NCI-H2196 treated with DMSO at 0.1 percent for 48 hours (cell line): Measurements from ENCODE around the gene ECE2.

Experiments
- DNase-seq: peaks from one replicate; lab custom pipeline; 2025; ENCODE audit not compliant: unreplicated experiment; lab: John Stamatoyannopoulos, UW

Gene ECE2

DNA sequence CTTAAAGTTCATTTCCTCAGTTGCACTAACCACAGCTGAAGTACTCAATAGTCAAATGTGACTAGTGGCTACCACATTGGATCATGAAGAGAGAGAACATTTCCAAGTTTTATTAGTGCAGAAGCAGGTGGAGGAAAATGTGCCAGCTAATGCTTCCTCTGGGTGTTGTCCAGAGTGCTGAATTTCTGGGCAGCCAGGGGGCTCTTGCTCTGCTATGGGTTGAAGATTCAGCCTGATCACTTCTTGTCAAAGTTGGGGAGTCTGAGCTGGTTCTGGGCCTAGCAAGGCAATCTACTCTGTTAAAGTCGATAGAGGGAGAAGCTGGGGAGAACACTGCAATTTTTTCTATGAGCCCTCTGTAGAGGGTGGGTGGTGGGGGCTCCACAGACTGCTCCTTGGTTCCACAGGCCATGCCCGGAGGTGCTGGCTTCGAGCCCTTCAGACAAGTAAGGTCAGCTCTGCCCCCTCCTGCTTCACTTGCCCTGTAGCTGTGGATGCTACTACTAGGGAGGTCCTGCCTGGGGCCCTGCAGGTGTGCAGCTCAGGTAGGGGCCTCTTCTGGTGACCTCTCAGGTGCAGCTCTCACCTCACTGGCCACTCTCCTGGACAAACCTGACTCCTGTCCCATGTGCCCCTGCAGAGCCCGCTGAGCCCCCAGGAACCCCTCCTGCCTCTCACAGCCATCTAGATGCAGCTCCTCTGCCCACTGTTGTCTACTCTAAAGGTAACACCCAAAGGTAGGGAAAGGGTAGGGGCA lies 35.3 kb upstream of the ECE2 start:
- no peak for DNase-seq

- DNase-seq: no peak
These were observed 34.7 kb upstream of the ECE2 start for GRCh38 chr3:184241141-184241446.

DNA sequence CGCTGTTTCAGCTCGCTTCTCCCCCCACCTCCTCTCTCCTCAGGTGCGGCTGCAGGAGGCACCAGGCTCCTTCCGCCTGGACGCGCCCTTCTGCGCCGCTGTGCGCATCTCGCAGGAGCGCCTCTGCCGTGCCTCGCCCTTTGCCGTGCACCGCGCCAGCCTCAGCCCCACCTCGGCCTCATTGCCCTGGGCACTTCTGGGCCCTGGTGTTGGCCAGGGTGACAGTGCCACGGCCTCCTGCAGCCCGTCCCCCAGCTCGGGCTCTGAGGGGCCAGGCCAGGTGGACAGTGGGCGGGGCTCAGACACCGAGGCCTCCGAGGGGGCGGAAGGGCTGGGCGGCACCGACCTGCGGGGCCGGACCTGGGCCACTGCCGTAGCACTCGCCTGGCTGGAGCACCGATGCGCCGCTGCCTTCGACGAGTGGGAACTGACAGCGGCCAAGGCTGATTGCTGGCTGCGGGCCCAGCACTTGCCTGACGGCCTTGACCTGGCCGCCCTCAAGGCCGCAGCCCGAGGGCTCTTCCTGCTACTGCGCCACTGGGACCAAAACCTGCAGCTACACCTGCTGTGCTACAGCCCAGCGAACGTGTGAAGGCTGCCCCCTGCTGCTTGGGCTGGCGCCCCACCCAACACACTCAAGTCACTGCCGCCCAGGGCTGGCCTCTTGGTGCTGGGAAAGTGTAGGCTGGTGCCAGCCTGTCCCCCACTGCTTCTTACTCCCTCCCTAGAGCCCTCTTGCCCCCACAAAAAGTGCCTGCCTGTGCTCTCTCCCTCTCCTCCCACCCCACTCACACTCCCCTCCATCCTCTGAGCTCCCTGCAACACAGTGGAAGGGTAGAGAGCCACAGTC lies 34.1 kb upstream of the ECE2 start:
- peak; percentile 98 for DNase-seq

DNA sequence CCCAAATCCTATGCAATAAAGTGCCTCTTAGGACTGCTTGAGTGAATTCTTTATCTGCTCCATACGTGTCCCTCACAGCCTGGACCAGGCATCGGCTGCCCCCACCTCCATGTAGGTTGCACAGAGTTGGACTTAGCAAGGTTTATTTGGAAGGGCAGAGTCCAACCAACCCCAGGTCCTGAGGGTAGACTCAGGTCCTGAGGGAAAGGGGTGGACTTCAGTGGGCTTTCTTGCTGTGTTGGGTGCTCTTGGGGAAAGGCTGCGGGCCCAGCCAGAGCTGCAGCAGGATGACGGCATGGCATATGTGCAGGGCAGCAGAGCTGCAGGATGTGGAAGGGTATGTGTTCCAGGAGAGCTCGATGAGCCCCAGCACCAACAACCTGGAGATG lies 33.5 kb upstream of the ECE2 start:
- DNase-seq: no peak

DNA sequence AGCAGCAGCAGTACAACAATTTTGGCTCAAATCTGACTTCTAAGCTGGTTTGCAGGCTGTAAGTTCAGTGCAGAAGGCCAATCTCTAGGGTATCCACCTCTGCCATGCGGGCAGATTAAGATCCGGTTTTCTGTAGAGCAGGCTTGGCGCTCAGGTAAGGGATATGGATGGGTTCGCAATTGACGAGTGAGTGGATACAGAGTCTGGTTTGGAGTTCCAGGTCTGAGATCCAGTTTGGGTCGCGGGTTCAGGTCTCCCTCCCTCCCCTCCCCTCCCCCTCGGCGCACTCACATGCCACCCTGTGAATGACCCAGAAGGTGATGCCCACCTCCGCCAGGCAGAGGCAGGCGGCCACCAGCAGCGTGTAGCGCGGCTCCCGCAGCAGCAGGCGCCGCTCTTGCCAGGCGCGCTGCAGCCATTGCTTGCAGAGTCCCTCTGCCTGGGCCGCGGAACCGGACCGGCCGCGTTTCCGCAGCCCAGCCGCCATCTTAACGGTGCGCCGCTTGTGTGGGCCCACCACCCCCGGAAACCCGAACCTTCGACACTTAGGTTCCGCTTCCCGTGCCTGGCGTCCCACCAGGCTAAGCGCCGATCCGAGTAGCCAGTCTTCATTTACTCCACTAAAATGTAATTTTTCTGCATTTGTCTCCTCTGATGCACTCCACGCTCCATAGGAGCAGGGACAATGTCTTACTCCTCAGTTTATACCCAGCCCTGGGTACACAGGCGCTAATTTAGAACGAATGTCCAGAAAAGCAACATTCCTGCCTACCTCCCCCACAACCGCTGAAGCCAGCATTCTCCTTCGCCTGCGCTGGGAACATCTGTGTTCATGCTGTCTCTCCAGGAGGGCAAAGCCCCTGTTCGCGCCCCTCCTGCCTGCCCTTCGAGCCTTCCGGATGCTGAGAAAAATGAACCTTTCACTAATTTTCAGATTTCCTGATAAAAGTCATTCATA lies 27.1 kb upstream of the ECE2 start, which contains the start of gene ALG3:
Gene ALG3, minus strand, starts transcription at position 509 of the 958 bp plus-strand sequence. Its CDS starts 22 bp downstream, at position 487.
- DNase-seq: peak; percentile 76

DNA sequence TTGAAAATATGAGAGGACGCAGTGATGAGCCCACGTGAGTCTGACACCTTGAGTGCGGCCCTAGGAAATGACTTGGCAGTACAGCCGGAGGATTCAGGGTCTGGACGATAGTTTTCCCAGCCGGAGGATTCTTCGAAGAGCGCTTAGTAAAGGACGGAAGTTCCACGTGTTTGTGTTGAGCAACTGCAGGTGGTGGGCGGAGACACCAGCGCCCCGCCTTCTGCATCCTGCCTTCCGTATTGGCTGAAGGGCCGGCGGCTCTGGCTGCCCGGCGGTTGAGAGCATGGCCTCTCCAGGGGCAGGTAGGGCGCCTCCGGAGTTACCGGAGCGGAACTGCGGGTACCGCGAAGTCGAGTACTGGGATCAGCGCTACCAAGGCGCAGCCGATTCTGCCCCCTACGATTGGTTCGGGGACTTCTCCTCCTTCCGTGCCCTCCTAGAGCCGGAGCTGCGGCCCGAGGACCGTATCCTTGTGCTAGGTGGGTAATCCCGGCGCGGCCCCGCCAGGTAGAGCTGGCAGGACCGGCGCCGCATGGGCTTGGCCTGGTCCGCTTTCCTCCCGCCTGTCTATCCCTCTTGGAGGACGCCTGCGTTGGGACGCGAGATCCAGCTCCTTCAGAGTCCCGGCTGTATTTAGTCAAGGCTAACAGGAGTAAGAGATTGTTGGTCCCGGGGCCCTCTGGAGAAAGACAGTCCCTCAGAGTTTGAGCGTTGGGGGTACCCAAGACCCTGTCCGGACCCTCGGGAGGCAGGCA lies 26.2 kb upstream of the ECE2 start, which contains the start of gene EEF1AKMT4:
Gene EEF1AKMT4, plus strand, starts transcription at position 261 of the 755 bp plus-strand sequence. Its CDS starts 23 bp downstream, at position 284.
- DNase-seq: peak; percentile 98

GRCh38 chr3:184250167-184250828 lies 25.5 kb upstream of the ECE2 start:
- peak; percentile 88 for DNase-seq

DNA sequence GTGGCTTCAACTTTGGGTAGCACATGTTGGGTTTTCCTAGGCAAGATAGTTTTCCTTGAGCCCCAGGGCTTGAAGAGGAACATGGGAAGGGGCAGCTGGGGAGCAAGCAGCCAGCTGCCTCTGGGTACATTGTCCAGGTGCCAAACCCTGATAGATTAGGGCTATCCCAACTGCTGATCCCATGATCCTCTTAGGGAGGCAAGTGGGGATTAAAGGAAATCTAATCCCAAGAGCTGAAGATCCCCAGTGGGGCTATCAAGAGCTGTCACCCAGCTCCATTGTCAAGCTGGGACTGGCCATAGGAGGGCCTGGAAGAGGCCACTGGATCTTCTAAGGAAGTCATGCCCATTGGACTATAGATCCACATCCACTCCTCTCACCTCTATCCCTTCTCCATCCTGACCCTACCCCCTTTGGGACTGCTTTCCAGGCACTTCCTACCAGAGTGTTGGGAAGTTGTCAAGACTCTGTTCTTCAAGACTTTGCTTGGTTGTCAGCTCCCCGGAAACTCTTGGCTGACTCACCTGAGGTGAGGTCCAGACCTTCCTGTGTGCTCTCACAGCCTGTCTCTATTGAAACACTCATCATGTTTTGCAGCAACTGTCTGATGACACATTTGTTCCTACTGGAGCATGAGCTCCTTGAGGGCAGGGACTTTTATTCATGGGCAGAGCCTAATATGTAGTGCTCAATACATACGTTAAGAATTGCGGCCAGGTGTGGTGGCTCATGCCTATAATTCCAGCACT lies 20.4 kb upstream of the ECE2 start:
- DNase-seq: no peak

DNA sequence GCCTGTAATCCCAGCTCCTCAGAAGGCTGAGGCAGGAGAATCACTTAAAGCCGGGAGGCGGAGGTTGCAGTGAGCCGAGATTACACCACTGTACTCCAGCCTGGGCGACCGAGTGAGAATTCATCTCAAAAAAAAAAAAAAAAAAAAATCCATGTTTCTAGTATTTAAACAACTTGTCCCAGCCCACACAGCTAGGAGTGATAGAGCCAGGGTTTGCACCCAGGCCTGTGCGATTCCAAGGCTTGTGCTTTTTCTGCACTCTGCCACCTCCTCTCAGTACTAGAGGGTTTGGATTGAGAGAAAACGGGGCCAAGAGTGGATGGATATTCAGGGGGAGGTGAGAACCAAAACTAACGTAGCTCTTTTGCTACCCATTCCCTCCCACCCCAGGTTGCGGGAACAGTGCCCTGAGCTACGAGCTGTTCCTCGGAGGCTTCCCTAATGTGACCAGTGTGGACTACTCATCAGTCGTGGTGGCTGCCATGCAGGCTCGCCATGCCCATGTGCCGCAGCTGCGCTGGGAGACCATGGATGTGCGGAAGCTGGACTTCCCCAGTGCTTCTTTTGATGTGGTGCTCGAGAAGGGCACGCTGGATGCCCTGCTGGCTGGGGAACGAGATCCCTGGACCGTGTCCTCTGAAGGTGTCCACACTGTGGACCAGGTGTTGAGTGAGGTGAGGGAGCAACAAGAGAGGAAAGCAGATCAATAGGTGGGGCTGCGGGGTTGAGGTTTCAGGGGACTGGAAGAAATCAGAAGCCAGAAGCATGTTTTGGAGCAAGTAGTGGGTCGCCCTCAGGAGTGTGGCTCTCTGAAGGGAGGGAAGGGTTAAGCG lies 18.5 kb upstream of the ECE2 start:
- no peak for DNase-seq

- no peak for DNase-seq
These were observed 16.9 kb upstream of the ECE2 start for GRCh38 chr3:184258926-184259325.

- DNase-seq: no peak
These were observed 16.4 kb upstream of the ECE2 start for GRCh38 chr3:184259396-184259877.

DNA sequence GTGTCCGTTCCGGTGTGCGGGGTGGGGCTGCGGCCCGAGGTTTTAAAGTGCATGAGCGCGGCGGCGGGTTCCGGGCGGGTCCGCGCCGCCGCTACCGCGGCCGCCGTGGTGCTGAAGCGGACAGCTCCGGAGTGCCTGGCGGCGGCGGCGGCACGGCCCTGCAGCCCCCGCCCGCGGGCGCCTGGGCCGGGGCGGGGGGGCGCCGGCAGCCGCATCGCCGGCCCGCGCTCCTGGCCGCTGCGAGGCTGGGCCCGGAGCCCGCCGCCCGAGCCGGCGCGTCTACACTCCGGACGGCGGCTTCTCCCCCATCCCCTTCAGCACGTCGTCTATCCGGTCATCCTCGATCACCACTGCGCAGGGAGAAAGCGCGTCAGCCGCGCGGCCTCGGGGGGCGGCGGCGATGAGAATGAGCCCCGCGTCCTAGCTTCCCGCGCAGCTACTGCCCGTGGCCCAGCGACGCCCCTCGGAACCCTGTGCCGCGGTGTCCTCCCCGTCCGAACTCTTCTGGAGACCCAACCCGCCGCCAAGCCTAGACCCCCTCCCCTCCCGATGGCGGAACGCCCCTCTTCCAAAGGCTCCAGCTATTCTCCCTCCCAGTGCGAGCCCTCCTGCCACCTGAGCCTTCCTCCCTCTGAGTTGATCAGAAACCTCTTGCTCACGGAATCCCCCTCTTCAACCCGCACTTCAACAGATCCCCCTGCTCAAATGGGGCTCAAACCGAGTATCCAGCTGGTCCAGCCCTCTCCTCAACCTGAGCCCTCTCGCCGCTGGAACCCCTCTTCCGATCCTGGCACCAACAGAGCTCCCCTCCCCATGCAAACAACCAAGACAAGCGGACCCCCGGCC lies 15.7 kb upstream of the ECE2 start:
- no peak for DNase-seq

DNA sequence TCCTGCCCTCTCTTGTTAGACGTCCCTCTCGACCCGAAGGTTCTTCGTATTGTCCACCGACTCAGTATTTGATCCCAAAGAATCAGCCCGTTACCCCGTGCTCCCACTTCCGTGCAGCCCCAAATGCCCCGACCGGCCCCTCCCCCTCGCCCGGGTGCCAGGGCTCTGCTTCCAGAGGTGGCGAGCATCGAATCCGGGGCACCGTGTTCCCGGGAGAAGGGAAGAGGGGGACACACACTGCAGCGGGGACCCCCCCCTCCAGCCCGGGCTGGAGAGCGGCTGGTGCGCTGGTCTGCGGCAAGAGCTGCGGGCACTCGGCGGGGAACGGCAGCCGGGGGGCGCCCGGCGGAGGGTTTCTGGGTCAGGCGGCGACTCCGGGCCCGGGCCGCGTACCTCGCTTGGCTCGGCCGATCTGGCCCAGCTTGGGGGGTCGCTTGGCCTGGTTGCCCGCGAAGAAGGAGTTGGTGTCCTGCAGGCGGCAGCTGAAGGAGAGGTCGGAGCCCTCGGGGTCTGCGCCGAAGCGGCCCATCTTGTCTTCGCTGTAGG lies 15.0 kb upstream of the ECE2 start:
- no peak for DNase-seq

GRCh38 chr3:184261270-184261853 lies 14.5 kb upstream of the ECE2 start, which contains the start of gene CAMK2N2:
TSS of gene CAMK2N2 (minus strand) at chr3:184261553. CDS start at chr3:184261285, 268 bp downstream.
- peak; percentile 97 for DNase-seq

DNA sequence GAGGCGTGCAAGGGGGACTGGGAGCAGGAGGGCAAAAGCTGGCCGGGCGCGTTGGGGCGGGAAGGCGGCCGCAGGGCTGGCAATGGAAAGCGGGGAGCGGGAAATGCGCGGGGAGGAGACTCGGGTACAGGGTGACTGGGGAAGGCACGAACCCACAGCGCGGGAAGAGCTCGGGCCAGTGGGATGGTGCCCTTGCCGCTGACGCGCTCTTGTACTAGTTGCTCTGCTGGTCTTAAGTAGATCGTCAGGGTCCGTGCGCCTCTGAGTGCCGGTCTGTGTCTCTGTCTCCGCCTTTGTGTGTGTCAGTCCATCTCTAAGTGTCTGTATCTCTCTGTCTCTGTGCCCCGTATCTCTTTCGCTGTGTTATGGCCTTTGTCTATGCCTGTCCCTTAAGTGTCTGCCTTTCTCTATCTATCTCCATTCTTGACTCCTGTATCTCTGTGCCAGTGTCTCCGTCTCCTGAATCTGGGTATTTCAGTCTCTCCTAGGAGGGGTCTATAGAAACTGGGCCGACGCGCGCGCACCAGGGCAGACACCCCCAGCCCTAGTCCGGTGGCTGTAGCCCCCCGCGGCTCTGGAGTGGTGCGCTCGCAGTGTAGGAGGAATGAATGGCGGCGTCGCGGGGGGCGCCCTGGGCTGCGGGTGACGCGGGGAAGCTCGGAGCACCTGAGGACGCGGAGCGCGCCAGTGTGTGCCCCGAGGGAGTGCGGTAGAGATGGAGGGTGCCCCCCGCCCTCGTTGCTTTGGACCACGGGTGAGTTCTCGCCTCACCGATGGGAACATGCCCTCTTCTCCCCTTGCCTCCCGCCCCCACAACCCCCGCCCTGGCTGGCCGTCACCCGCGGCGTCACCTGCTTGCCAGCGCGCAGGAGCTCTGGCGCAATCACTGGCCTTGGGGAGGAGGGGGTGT lies 13.7 kb upstream of the ECE2 start:
- peak; percentile 76 for DNase-seq
